ENCODE results near the gene EBLN2. TPM values are rescaled to one million over a fixed set of nuclear protein-coding genes. Genes with fewer than 3 reads are reported as not detected.

Gene EBLN2
- total RNA-seq, 2 donors from 2014 or later: 4.7 to 6.9 TPM

- TF ChIP-seq CTCF (IDR thresholded peaks at IDR 0.05): no peak
- Histone ChIP-seq H3K27me3 (replicated peaks; ENCODE audit: insufficient read depth) (no peaks in the 10 kb centered on the region), H3K36me3 (no peaks in the 10 kb centered on the region), H3K4me3 (no peak overlapping the region), H3K9me3 (no peaks in the 10 kb centered on the region), H3K27ac (no peak overlapping the region), H3K4me1 (ENCODE audit: control insufficient read depth in 1 of 2, low read depth in 2 of 2) (peaks cover 27 to 30% of the 10 kb centered on the region in 2 donors)
- no peak for ATAC-seq (ENCODE audit: insufficient number of reproducible peaks, low FRiP score, low read depth)
- no peak for DNase-seq (ENCODE audit: low spot score)
These were observed 29.8 kb upstream of the EBLN2 start for GRCh38 chr3:73031573-73032103.

- no peak for ATAC-seq (ENCODE audit: insufficient number of reproducible peaks, low FRiP score, low read depth)
These were observed 24.5 kb upstream of the EBLN2 start for GRCh38 chr3:73036694-73037591.

GRCh38 chr3:73041537-73041936 is 19.9 kb upstream of the EBLN2 start:
- DNase-seq (ENCODE audit: low spot score) (no peak), ATAC-seq (ENCODE audit: insufficient number of reproducible peaks, low FRiP score, low read depth) (no peak)
- Histone ChIP-seq H3K4me1 (ENCODE audit: control insufficient read depth in 1 of 2, low read depth in 2 of 2) (peaks cover 30 to 71% of the 10 kb centered on the region in 2 donors), H3K36me3 (no peaks in the 10 kb centered on the region), H3K27me3 (replicated peaks; ENCODE audit: insufficient read depth) (no peaks in the 10 kb centered on the region), H3K9me3 (no peaks in the 10 kb centered on the region), H3K4me3 (no peak overlapping the region), H3K27ac (peak overlapping the region in 1 of 2 donors; percentile 28)
- no peak for TF ChIP-seq CTCF (IDR thresholded peaks at IDR 0.05)

More at GRCh38 chr3:73036694-73037591, 24.5 kb upstream of the EBLN2 start:
- Histone ChIP-seq H3K27ac (peak overlapping the region in 1 of 2 donors; percentile 71), H3K4me3 (no peak overlapping the region), H3K4me1 (ENCODE audit: control insufficient read depth in 1 of 2, low read depth in 2 of 2) (peaks cover 34 to 43% of the 10 kb centered on the region in 2 donors), H3K36me3 (no peaks in the 10 kb centered on the region), H3K9me3 (no peaks in the 10 kb centered on the region), H3K27me3 (replicated peaks; ENCODE audit: insufficient read depth) (no peaks in the 10 kb centered on the region)
- TF ChIP-seq CTCF (IDR thresholded peaks at IDR 0.05): no peak
- DNase-seq (ENCODE audit: low spot score): no peak

GRCh38 chr3:73043414-73043813 is 18.0 kb upstream of the EBLN2 start:
- H3K27me3 ChIP-seq (replicated peaks; ENCODE audit: insufficient read depth): no peaks in the 10 kb centered on the region
- H3K36me3 ChIP-seq: no peaks in the 10 kb centered on the region
- no peak overlapping the region for H3K27ac ChIP-seq
- no peak for ATAC-seq (ENCODE audit: insufficient number of reproducible peaks, low FRiP score, low read depth)
- TF ChIP-seq CTCF (IDR thresholded peaks at IDR 0.05): no peak
- H3K4me3 ChIP-seq: no peak overlapping the region
- H3K9me3 ChIP-seq: no peaks in the 10 kb centered on the region
- peaks cover 12 to 55% of the 10 kb centered on the region in 2 donors for H3K4me1 ChIP-seq (ENCODE audit: control insufficient read depth in 1 of 2, low read depth in 2 of 2)
- no peak for DNase-seq (ENCODE audit: low spot score)

GRCh38 chr3:73045391-73045790 is 16.1 kb upstream of the EBLN2 start:
- no peak overlapping the region for H3K4me3 ChIP-seq
- no peaks in the 10 kb centered on the region for H3K27me3 ChIP-seq (replicated peaks; ENCODE audit: insufficient read depth)
- H3K4me1 ChIP-seq (ENCODE audit: control insufficient read depth in 1 of 2, low read depth in 2 of 2): peaks cover 9 to 45% of the 10 kb centered on the region in 2 donors
- no peaks in the 10 kb centered on the region for H3K9me3 ChIP-seq
- H3K27ac ChIP-seq: no peak overlapping the region
- ATAC-seq (ENCODE audit: insufficient number of reproducible peaks, low FRiP score, low read depth): no peak
- DNase-seq (ENCODE audit: low spot score): no peak
- H3K36me3 ChIP-seq: no peaks in the 10 kb centered on the region
- no peak for TF ChIP-seq CTCF (IDR thresholded peaks at IDR 0.05)
